ENCODE results near the gene MAN1B1.

MAN1B1 gene

GRCh38 chr9:137145731-137146526, 59.1 kb downstream of the MAN1B1 start:
- no peak for DNase-seq (ENCODE audit: low read depth in 2 of 2)

DNA sequence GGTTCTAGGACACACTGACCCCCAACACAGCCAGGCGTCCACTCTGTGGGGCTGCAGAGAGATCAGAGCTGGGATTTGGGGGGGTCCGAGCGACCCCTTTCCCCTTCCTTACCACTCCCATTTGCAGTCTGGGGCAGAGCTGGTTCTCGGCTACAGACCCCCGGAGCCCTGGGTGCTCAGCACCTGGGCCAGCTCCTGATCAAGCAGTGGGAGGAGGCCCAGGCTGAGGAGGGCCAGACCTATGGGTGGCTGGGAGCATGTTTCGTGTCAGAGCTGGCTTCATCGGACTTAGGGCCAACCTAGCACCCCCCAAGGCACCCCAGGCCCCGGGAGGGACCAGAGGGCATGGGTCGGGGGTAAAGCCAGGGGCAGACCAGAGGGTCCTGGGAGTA, 59.7 kb downstream of the MAN1B1 start:
- DNase-seq (ENCODE audit: low read depth in 2 of 2) = no peak

DNA sequence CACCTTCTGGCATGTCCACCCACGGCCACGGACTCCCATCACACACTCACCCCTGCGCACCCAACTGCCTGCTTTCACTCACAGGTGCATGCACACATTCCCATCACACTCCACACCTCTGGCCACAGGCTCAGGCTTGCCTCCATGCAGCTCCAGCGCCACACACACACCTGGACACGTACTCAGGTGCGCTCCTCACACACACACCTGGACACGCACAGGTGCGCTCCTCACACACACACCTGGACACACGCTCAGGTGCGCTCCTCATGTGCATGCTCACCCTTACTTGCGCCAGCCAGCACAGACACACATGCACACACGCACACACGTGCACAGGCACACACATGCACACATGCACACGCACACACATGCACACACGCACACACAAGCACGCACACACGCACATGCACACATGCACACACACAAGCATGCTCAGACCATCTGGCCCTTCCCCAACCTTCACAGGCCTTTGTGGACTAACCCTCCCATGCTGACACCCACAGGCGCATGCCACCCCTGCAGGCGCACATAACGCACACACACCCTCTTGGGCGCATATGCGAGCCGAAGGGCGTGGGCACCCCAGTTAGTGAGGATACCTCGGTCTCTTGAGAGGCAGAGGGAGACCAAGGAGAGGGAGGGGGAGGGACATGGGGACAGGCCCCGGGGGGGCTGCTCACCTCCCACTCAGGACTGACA, 60.5 kb downstream of the MAN1B1 start:
- DNase-seq (ENCODE audit: low read depth in 2 of 2) = no peak

GRCh38 chr9:137147793-137148160, 61.0 kb downstream of the MAN1B1 start:
- DNase-seq (ENCODE audit: low read depth in 2 of 2) = no peak

DNA sequence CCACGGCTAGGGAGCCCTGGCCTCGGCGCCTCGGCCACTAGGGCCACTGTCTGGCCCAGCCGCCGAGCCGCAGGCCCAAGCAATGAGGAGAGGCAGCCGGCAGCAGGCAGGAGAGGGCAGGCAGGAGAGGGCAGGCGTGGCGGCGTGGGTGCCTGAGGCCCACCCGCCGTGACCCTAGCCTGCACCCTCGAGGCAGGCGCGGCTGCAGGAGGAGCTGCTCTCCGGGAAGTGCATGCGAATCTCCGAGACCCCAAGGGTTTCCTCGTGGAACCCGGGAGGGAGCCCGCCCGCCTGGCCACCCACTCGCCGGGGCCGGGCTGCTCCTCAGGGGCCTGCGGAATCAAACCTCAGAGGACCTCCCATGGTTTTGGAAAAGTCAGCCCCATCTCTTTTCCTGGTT, 61.5 kb downstream of the MAN1B1 start:
- no peak for DNase-seq (ENCODE audit: low read depth in 2 of 2)

DNA sequence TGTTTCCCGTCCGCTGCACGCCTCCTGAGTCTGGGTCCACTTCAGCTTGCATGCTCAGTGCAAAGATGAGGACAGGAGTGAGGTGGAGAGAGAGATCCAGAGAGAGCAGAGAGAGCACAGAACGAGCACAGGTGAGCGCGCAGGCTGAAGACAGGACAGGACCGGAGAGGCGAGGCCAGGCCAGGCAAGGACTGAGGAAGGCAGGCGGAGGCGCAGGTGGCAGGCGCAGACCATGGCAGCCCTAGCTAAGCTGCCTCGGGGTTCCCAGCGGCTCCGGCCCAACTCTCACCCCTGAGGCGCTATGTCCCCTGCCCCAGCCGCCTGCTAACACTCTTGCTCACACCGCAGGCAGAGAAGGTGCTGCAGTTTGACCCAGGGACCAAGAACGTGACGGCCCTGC, 61.9 kb downstream of the MAN1B1 start:
- no peak for DNase-seq (ENCODE audit: low read depth in 2 of 2)

GRCh38 chr9:137149363-137149762, 62.6 kb downstream of the MAN1B1 start:
- no peak for DNase-seq (ENCODE audit: low read depth in 2 of 2)

GRCh38 chr9:137149942-137150616, 63.3 kb downstream of the MAN1B1 start:
- DNase-seq (ENCODE audit: low read depth in 2 of 2) = no peak

GRCh38 chr9:137150617-137151457, 64.1 kb downstream of the MAN1B1 start:
- peak; percentile 47 to 64 for DNase-seq (ENCODE audit: low read depth in 2 of 2)

- DNase-seq (ENCODE audit: low read depth in 2 of 2) = no peak
These were observed 66.1 kb downstream of the MAN1B1 start for GRCh38 chr9:137152844-137153405.

- peak in 1 of 2 donors; percentile 47 for DNase-seq (ENCODE audit: low read depth in 2 of 2)
These were observed 70.0 kb downstream of the MAN1B1 start for GRCh38 chr9:137156567-137157375.

GRCh38 chr9:137157618-137158415, 71.0 kb downstream of the MAN1B1 start:
- no peak for DNase-seq (ENCODE audit: low read depth in 2 of 2)

- no peak for DNase-seq (ENCODE audit: low read depth in 2 of 2)
These were observed 71.8 kb downstream of the MAN1B1 start for GRCh38 chr9:137158625-137159024.
